ENCODE measurements around the gene MAG. TPM values are rescaled to one million over a fixed set of nuclear protein-coding genes. Genes with fewer than 3 reads are reported as not detected.
A peak's percentile ranks its signal among the peaks of the same experiment; 100 is the strongest.

The MAG gene
- total and polyA plus RNA-seq, 2 of the 13 experiments (the other 11 are each of a cell fraction or from before 2014, with no cell fraction given), result 0.20 to 1.3 TPM

GRCh38 chr19:35318679-35319448, 26.9 kb downstream of the MAG start:
- H3K9ac ChIP-seq (ENCODE audit: insufficient read depth, low read depth, low read length), result no peak overlapping the region
- H3K4me1 ChIP-seq (ENCODE audit: insufficient read depth, low read length), result peaks cover 63% of the 10 kb centered on the region
- ChIA-PET POLR2A (interaction anchor here (0.8 to 1.2 kb wide), 2 partner anchors 12 to 49 kb away, joined by 3 to 6 read pairs; partner anchors contain the start of gene USF2), CTCF (ENCODE audit: low intra/inter-chr PET ratio, low total read pairs) (no interaction called here)
- no peak overlapping the region for H3K4me3 ChIP-seq (replicated peaks in 1 of 3; ENCODE audit: insufficient read depth in 1 of 3, low read depth in 2 of 3, low read length in 3 of 3)
- peak; percentile 85 for DNase-seq (ENCODE audit: low spot score)
- no peaks in the 10 kb centered on the region for H3K79me2 ChIP-seq (ENCODE audit: insufficient read depth, low read length)
- intact Hi-C loops (cut with micrococcal nuclease; ENCODE audit: unreplicated experiment) (no loop called here), in situ Hi-C loops (cut with HindIII; ENCODE audit: extremely low pct_ligation_motif_present, low pct_unique_long_range_greater_than_20kb) (no loop called here)
- peak; percentile 21; the same call in 2 of the 3 replicates for ATAC-seq
- no peak overlapping the region for H2AFZ ChIP-seq (ENCODE audit: low read length)
- H3K27me3 ChIP-seq (ENCODE audit: control insufficient read depth in 1 of 2, insufficient read depth in 2 of 2, low read length in 2 of 2), result no peaks in the 10 kb centered on the region
- no peaks in the 10 kb centered on the region for H4K20me1 ChIP-seq (ENCODE audit: insufficient read depth, low read length)
- H3K27ac ChIP-seq (ENCODE audit: extremely low read length, insufficient read depth, low read length), result peak overlapping the region; percentile 9
- H3K36me3 ChIP-seq (replicated peaks in 1 of 2; ENCODE audit: control insufficient read depth in 1 of 2, insufficient read depth in 2 of 2, low read length in 2 of 2), result no peaks in the 10 kb centered on the region
- WGBS (ENCODE audit: low lambda C conversion rate), result 74% methylated on average over 10 of the region's 16 CpGs
- H3K9me3 ChIP-seq (ENCODE audit: low read length), result no peaks in the 10 kb centered on the region
- H3K4me2 ChIP-seq (ENCODE audit: low read depth, low read length), result no peak overlapping the region
- no peak for FAIRE-seq
- no TSS peak for BruUV-seq (replicated peaks)
- TF ChIP-seq, protein P1, sequence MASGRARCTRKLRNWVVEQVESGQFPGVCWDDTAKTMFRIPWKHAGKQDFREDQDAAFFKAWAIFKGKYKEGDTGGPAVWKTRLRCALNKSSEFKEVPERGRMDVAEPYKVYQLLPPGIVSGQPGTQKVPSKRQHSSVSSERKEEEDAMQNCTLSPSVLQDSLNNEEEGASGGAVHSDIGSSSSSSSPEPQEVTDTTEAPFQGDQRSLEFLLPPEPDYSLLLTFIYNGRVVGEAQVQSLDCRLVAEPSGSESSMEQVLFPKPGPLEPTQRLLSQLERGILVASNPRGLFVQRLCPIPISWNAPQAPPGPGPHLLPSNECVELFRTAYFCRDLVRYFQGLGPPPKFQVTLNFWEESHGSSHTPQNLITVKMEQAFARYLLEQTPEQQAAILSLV (CRISPR knock-in tag; IDR thresholded peaks at IDR 0.05; ENCODE audit: borderline replicate concordance), result no peak
- TF ChIP-seq, protein P2, sequence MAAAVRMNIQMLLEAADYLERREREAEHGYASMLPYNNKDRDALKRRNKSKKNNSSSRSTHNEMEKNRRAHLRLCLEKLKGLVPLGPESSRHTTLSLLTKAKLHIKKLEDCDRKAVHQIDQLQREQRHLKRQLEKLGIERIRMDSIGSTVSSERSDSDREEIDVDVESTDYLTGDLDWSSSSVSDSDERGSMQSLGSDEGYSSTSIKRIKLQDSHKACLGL (CRISPR knock-in tag; IDR thresholded peaks at IDR 0.05), result 0 out of 2 replicates have a peak, but pooled peaks have one; percentile 37
- TF ChIP-seq ZKSCAN1 (IDR thresholded peaks at IDR 0.05; ENCODE audit: low read length), result no peak
- no peak for TF ChIP-seq ZNF296 (CRISPR knock-in tag; conservative IDR thresholded peaks at IDR 0.05)
- TF ChIP-seq ELF3 (CRISPR knock-in tag; IDR thresholded peaks at IDR 0.05), result peak; percentile 12; the same call in 1 of the 2 replicates
- no peak for TF ChIP-seq FOSL1 (CRISPR knock-in tag; IDR thresholded peaks at IDR 0.05; ENCODE audit: borderline replicate concordance)
- peak; percentile 49; the same call in 1 of the 2 replicates for TF ChIP-seq HMG20A (CRISPR knock-in tag; IDR thresholded peaks at IDR 0.05; ENCODE audit: borderline replicate concordance)
- no peak for TF ChIP-seq TCF12 (IDR thresholded peaks at IDR 0.05)
- TF ChIP-seq TCF12 (CRISPR knock-in tag; IDR thresholded peaks at IDR 0.05), result no peak
- TF ChIP-seq CC2D1A (CRISPR knock-in tag; IDR thresholded peaks at IDR 0.05), result no peak
- TF ChIP-seq, protein P3, sequence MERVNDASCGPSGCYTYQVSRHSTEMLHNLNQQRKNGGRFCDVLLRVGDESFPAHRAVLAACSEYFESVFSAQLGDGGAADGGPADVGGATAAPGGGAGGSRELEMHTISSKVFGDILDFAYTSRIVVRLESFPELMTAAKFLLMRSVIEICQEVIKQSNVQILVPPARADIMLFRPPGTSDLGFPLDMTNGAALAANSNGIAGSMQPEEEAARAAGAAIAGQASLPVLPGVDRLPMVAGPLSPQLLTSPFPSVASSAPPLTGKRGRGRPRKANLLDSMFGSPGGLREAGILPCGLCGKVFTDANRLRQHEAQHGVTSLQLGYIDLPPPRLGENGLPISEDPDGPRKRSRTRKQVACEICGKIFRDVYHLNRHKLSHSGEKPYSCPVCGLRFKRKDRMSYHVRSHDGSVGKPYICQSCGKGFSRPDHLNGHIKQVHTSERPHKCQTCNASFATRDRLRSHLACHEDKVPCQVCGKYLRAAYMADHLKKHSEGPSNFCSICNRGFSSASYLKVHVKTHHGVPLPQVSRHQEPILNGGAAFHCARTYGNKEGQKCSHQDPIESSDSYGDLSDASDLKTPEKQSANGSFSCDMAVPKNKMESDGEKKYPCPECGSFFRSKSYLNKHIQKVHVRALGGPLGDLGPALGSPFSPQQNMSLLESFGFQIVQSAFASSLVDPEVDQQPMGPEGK (CRISPR knock-in tag; IDR thresholded peaks at IDR 0.05), result peak; percentile 73; the same call in 1 of the 2 replicates
- TF ChIP-seq ZHX2 (IDR thresholded peaks at IDR 0.05; ENCODE audit: low read depth), result no peak
- TF ChIP-seq ZHX2 (CRISPR knock-in tag; IDR thresholded peaks at IDR 0.05; ENCODE audit: borderline replicate concordance), result no peak
- TF ChIP-seq SMAD3 (CRISPR knock-in tag; IDR thresholded peaks at IDR 0.05), result no peak
- TF ChIP-seq YEATS2 (CRISPR knock-in tag; IDR thresholded peaks at IDR 0.05; ENCODE audit: borderline replicate concordance), result no peak
